Measurements from ENCODE around the gene SRGAP3. TPM values are rescaled to one million over a fixed set of nuclear protein-coding genes. Genes with fewer than 3 reads are reported as not detected.

SRGAP3 gene
- total RNA-seq, 4 donors from 2014 or later: 13.1 to 84.9 (median 27.4) TPM

GRCh38 chr3:9207116-9207763 is 42.2 kb downstream of the SRGAP3 start:
- H3K4me3 ChIP-seq: no peak overlapping the region
- no peaks in the 10 kb centered on the region for H3K9me3 ChIP-seq
- peaks cover 4% of the 10 kb centered on the region for H3K4me1 ChIP-seq
- 86% methylated on average over 7 of the region's 7 CpGs for WGBS
- no peaks in the 10 kb centered on the region for H3K27me3 ChIP-seq
- TF ChIP-seq EP300 (IDR thresholded peaks at IDR 0.05): no peak
- no peak for TF ChIP-seq POLR2A (IDR thresholded peaks at IDR 0.05)
- no peak for TF ChIP-seq CTCF (IDR thresholded peaks at IDR 0.05)
- no peak for TF ChIP-seq POLR2AphosphoS5 (IDR thresholded peaks at IDR 0.05)
- H3K27ac ChIP-seq: no peak overlapping the region
- no peaks in the 10 kb centered on the region for H3K36me3 ChIP-seq
- DNase-seq (ENCODE audit: low spot score in 2 of 2): no peak

GRCh38 chr3:9206287-9206686 is 43.2 kb downstream of the SRGAP3 start:
- H3K27ac ChIP-seq: no peak overlapping the region
- peaks cover 7% of the 10 kb centered on the region for H3K4me1 ChIP-seq
- DNase-seq (ENCODE audit: low spot score in 2 of 2): no peak
- H3K9me3 ChIP-seq: no peaks in the 10 kb centered on the region
- no peaks in the 10 kb centered on the region for H3K36me3 ChIP-seq
- H3K27me3 ChIP-seq: no peaks in the 10 kb centered on the region
- WGBS: 90% methylated on average over 4 of the region's 4 CpGs
- TF ChIP-seq EP300 (IDR thresholded peaks at IDR 0.05) (no peak), POLR2A (IDR thresholded peaks at IDR 0.05) (no peak), CTCF (IDR thresholded peaks at IDR 0.05) (no peak), POLR2AphosphoS5 (IDR thresholded peaks at IDR 0.05) (no peak)
- H3K4me3 ChIP-seq: no peak overlapping the region

- no peak for DNase-seq (ENCODE audit: low spot score in 2 of 2)
- Histone ChIP-seq H3K4me1 (peaks cover 9% of the 10 kb centered on the region), H3K27me3 (no peaks in the 10 kb centered on the region), H3K27ac (no peak overlapping the region), H3K4me3 (no peak overlapping the region), H3K9me3 (no peaks in the 10 kb centered on the region), H3K36me3 (no peaks in the 10 kb centered on the region)
- TF ChIP-seq CTCF (IDR thresholded peaks at IDR 0.05): no peak
- no peak for TF ChIP-seq EP300 (IDR thresholded peaks at IDR 0.05)
- TF ChIP-seq POLR2AphosphoS5 (IDR thresholded peaks at IDR 0.05): no peak
- TF ChIP-seq POLR2A (IDR thresholded peaks at IDR 0.05): no peak
- 84% methylated on average over 9 of the region's 9 CpGs for WGBS
Measured at GRCh38 chr3:9205345-9206143, 43.9 kb downstream of the SRGAP3 start.

- H3K9me3 ChIP-seq: no peaks in the 10 kb centered on the region
- 70% methylated on average over 17 of the region's 17 CpGs for WGBS
- H3K27ac ChIP-seq: no peak overlapping the region
- TF ChIP-seq EP300 (IDR thresholded peaks at IDR 0.05) (no peak), CTCF (IDR thresholded peaks at IDR 0.05) (no peak), POLR2A (IDR thresholded peaks at IDR 0.05) (no peak), POLR2AphosphoS5 (IDR thresholded peaks at IDR 0.05) (no peak)
- H3K4me1 ChIP-seq: peaks cover 9% of the 10 kb centered on the region
- no peak overlapping the region for H3K4me3 ChIP-seq
- no peaks in the 10 kb centered on the region for H3K27me3 ChIP-seq
- DNase-seq (ENCODE audit: low spot score in 2 of 2): no peak
- no peaks in the 10 kb centered on the region for H3K36me3 ChIP-seq
Measured at GRCh38 chr3:9204253-9204992, 45.0 kb downstream of the SRGAP3 start.

GRCh38 chr3:9203317-9203716 is 46.1 kb downstream of the SRGAP3 start:
- WGBS: 70% methylated on average over 2 of the region's 2 CpGs
- no peak for TF ChIP-seq CTCF (IDR thresholded peaks at IDR 0.05)
- TF ChIP-seq POLR2AphosphoS5 (IDR thresholded peaks at IDR 0.05): no peak
- no peak for TF ChIP-seq EP300 (IDR thresholded peaks at IDR 0.05)
- TF ChIP-seq POLR2A (IDR thresholded peaks at IDR 0.05): no peak
- peaks cover 9% of the 10 kb centered on the region for H3K4me1 ChIP-seq
- no peak overlapping the region for H3K27ac ChIP-seq
- no peaks in the 10 kb centered on the region for H3K27me3 ChIP-seq
- H3K4me3 ChIP-seq: no peak overlapping the region
- H3K36me3 ChIP-seq: no peaks in the 10 kb centered on the region
- DNase-seq (ENCODE audit: low spot score in 2 of 2): no peak
- H3K9me3 ChIP-seq: no peaks in the 10 kb centered on the region
